ENCODE data around the gene ARHGEF4. TPM values are rescaled to one million over a fixed set of nuclear protein-coding genes. Genes with fewer than 3 reads are reported as not detected.
"Not testable (repeated sequence)": the region's sequence is repeated elsewhere in the genome, so short reads cannot be mapped to it uniquely, and the experiment has no call there.

ARHGEF4 gene
- polyA plus RNA-seq, 1 donor (not counting 4 experiments of a cell fraction or from before 2014, with no cell fraction given): 22.6 TPM

- no peak overlapping the region for H3K9ac ChIP-seq (ENCODE audit: control insufficient read depth, extremely low read depth, insufficient read depth, low read length)
- dilution Hi-C loops (cut with MboI; ENCODE audit: extremely low pct_ligation_motif_present, low sequenced_read_pairs): no loop called here
- no peaks in the 10 kb centered on the region for H3K4me1 ChIP-seq (ENCODE audit: control insufficient read depth, extremely low read depth, insufficient read depth, low read length)
- no peak overlapping the region for H2AFZ ChIP-seq (ENCODE audit: control insufficient read depth, low read length)
- no peaks in the 10 kb centered on the region for H4K20me1 ChIP-seq (ENCODE audit: control insufficient read depth, extremely low read depth, insufficient read depth, low read length)
- peaks cover 2% of the 10 kb centered on the region for H3K9me1 ChIP-seq (ENCODE audit: control insufficient read depth, extremely low read depth, insufficient read depth, low read length)
- no peaks in the 10 kb centered on the region for H3K9me3 ChIP-seq (ENCODE audit: control insufficient read depth, low read depth, low read length)
- H3K27ac ChIP-seq (ENCODE audit: control insufficient read depth, insufficient read depth, low read length): no peak overlapping the region
- no peak overlapping the region for H3K4me2 ChIP-seq (ENCODE audit: control insufficient read depth, extremely low read depth, insufficient read depth, low read depth, low read length)
- TF ChIP-seq, protein P1, sequence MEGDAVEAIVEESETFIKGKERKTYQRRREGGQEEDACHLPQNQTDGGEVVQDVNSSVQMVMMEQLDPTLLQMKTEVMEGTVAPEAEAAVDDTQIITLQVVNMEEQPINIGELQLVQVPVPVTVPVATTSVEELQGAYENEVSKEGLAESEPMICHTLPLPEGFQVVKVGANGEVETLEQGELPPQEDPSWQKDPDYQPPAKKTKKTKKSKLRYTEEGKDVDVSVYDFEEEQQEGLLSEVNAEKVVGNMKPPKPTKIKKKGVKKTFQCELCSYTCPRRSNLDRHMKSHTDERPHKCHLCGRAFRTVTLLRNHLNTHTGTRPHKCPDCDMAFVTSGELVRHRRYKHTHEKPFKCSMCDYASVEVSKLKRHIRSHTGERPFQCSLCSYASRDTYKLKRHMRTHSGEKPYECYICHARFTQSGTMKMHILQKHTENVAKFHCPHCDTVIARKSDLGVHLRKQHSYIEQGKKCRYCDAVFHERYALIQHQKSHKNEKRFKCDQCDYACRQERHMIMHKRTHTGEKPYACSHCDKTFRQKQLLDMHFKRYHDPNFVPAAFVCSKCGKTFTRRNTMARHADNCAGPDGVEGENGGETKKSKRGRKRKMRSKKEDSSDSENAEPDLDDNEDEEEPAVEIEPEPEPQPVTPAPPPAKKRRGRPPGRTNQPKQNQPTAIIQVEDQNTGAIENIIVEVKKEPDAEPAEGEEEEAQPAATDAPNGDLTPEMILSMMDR (optimal IDR thresholded peaks at IDR 0.05 in 1 of 3, IDR thresholded peaks at IDR 0.05 in 1 of 3, conservative IDR thresholded peaks at IDR 0.05 in 1 of 3; ENCODE audit: extremely low read depth in 1 of 3, insufficient read depth in 2 of 3, low read length in 3 of 3): no peak
- TF ChIP-seq EZH2 (IDR thresholded peaks at IDR 0.05; ENCODE audit: low read length): no peak
- peaks cover 0 to 4% of the 10 kb centered on the region in 2 experiments for H3K36me3 ChIP-seq (ENCODE audit: control insufficient read depth in 2 of 2, extremely low read depth in 1 of 2, insufficient read depth in 2 of 2, low read length in 2 of 2)
- DNase-seq (ENCODE audit: low read depth, low spot score) (no peak), FAIRE-seq (no peak)
- no peaks in the 10 kb centered on the region for H3K79me2 ChIP-seq (ENCODE audit: control insufficient read depth, insufficient read depth, low read length)
- no peaks in the 10 kb centered on the region for H3K27me3 ChIP-seq (ENCODE audit: control insufficient read depth, extremely low read depth, insufficient read depth, low read length)
- no peak overlapping the region for H3K4me3 ChIP-seq (ENCODE audit: control insufficient read depth in 2 of 3, extremely low read depth in 1 of 3, insufficient read depth in 2 of 3, low read depth in 1 of 3, low read length in 3 of 3)
Observed at GRCh38 chr2:130987519-130988425, 151.1 kb downstream of the ARHGEF4 start.

DNA sequence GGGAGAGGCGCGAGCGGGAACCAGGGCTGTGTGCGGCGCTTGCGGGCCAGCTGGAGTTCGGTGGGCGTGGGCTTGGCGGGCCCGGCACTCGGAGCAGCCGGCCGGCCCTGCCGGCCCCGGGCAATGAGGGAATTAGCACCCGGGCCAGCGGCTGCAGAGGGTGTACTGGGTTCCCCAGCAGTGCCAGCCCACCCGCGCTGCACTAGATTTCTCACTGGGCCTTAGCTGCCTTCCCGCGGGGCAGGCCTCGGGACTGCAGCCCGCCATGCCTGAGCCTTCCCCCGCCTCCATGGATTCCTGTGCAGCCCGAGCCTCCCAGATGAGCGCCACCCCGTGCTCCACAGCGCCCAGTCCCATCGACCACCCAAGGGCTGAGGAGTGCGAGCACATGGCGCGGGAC is 154.7 kb downstream of the ARHGEF4 start:
- H3K9me1 ChIP-seq (ENCODE audit: control insufficient read depth, extremely low read depth, insufficient read depth, low read length); H3K9me3 ChIP-seq (ENCODE audit: control insufficient read depth, low read depth, low read length); H3K4me1 ChIP-seq (ENCODE audit: control insufficient read depth, extremely low read depth, insufficient read depth, low read length); H3K4me2 ChIP-seq (ENCODE audit: control insufficient read depth, extremely low read depth, insufficient read depth, low read depth, low read length); H3K36me3 ChIP-seq (ENCODE audit: control insufficient read depth in 2 of 2, extremely low read depth in 1 of 2, insufficient read depth in 2 of 2, low read length in 2 of 2); H3K4me3 ChIP-seq (ENCODE audit: control insufficient read depth in 2 of 3, extremely low read depth in 1 of 3, insufficient read depth in 2 of 3, low read depth in 1 of 3, low read length in 3 of 3); H4K20me1 ChIP-seq (ENCODE audit: control insufficient read depth, extremely low read depth, insufficient read depth, low read length); H3K27ac ChIP-seq (ENCODE audit: control insufficient read depth, insufficient read depth, low read length); FAIRE-seq; H3K79me2 ChIP-seq (ENCODE audit: control insufficient read depth, insufficient read depth, low read length); dilution Hi-C loops (cut with MboI; ENCODE audit: extremely low pct_ligation_motif_present, low sequenced_read_pairs); DNase-seq (ENCODE audit: low read depth, low spot score); H3K27me3 ChIP-seq (ENCODE audit: control insufficient read depth, extremely low read depth, insufficient read depth, low read length); H2AFZ ChIP-seq (ENCODE audit: control insufficient read depth, low read length); H3K9ac ChIP-seq (ENCODE audit: control insufficient read depth, extremely low read depth, insufficient read depth, low read length): not testable (repeated sequence)

DNA sequence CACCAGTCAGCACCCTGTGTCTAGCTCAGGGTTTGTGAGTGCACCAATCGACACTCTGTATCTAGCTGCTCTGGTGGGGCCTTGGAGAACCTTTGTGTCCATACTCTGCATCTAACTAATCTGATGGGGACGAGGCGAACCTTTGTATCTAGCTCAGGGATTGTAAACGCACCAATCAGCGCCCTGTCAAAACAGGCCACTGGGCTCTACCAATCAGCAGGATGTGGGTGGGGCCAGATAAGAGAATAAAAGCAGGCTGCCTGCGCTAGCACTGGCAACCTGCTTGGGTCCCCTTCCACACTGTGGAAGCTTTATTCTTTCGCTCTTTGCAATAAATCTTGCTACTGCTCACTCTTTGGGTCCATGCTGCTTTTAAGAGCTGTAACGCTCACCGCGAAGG is 155.3 kb downstream of the ARHGEF4 start:
- H3K9me1 ChIP-seq (ENCODE audit: control insufficient read depth, extremely low read depth, insufficient read depth, low read length); H3K27ac ChIP-seq (ENCODE audit: control insufficient read depth, insufficient read depth, low read length); FAIRE-seq; dilution Hi-C loops (cut with MboI; ENCODE audit: extremely low pct_ligation_motif_present, low sequenced_read_pairs); H3K4me2 ChIP-seq (ENCODE audit: control insufficient read depth, extremely low read depth, insufficient read depth, low read depth, low read length); H3K4me1 ChIP-seq (ENCODE audit: control insufficient read depth, extremely low read depth, insufficient read depth, low read length); DNase-seq (ENCODE audit: low read depth, low spot score); H3K36me3 ChIP-seq (ENCODE audit: control insufficient read depth in 2 of 2, extremely low read depth in 1 of 2, insufficient read depth in 2 of 2, low read length in 2 of 2); H3K9ac ChIP-seq (ENCODE audit: control insufficient read depth, extremely low read depth, insufficient read depth, low read length); H3K9me3 ChIP-seq (ENCODE audit: control insufficient read depth, low read depth, low read length); H3K27me3 ChIP-seq (ENCODE audit: control insufficient read depth, extremely low read depth, insufficient read depth, low read length); H2AFZ ChIP-seq (ENCODE audit: control insufficient read depth, low read length); H3K79me2 ChIP-seq (ENCODE audit: control insufficient read depth, insufficient read depth, low read length); H3K4me3 ChIP-seq (ENCODE audit: control insufficient read depth in 2 of 3, extremely low read depth in 1 of 3, insufficient read depth in 2 of 3, low read depth in 1 of 3, low read length in 3 of 3); H4K20me1 ChIP-seq (ENCODE audit: control insufficient read depth, extremely low read depth, insufficient read depth, low read length): not testable (repeated sequence)

All from keratinocyte (primary cell).